HG03520 (cell line): Measurements from ENCODE around the gene CTIF.

Experiments
- ATAC-seq: cut with Tn5 transposase; IDR thresholded peaks from one replicate; pipeline ENCODE4 v1.9.1; 2021; ENCODE audit warnings: mild to moderate bottlenecking, moderate library complexity; ENCODE audit not compliant: unreplicated experiment

Gene CTIF

GRCh38 chr18:48599391-48599790 is 60.6 kb downstream of the CTIF start:
- ATAC-seq, result no peak

GRCh38 chr18:48600046-48600445 is 61.2 kb downstream of the CTIF start:
- ATAC-seq, result no peak

DNA sequence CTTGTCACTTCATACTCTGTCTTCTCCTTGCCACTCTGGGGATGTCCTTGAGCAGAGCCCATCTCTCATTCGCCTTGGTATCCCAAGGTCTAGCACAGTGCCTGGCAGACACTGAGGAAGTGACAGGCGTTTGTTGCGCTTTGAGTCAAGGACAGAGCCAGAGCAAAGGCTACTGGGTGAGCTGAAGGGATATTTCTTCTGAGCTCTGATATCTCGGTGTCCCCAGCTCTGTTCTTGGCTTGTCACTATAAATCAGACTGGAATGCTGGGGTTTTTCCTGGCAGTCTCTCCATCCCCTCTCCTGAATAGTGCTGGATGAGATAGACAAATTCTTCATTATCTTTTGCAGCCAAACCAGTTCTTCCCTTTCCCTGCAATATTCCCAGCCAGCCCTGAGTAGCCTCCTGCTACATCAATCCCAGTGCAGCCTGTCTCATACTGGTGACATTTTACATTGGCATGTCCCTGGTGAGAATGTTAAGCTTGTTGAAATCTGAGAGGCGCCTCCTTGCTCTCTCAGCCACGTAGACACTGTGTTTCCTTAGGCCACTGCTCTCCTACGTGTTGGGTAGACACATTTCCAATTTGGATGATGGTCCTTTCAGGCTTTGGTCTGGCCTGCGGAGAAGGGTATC is 61.7 kb downstream of the CTIF start:
- no peak for ATAC-seq

- no peak for ATAC-seq
Measured at GRCh38 chr18:48601343-48601742, 62.5 kb downstream of the CTIF start.

DNA sequence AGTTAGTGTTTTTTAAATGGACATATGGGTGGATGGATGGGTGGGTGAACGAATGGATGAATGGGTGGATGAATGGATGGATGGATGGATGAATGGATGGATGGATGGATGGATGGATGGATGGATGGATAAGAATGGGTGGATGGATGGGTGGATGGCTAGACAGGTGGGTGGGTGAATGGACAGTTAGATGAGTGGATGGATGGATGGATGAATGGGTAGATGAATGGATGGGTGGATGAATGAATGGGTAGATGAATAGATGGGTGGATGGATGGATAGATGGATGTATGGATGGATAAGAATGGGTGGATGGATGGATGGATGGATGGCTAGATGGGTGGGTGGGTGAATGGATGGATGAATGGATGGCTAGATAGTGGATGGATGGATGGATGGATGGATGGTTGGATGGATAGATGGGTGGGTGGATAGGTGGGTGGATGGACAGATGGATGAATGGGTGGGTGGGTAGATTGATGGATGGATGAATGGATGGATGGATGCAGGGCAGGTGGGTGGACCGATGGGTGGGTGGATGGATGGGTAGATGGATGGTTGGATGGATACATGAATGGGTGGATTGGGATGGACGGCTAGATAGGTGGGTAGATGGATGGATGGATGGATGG is 64.0 kb downstream of the CTIF start:
- no peak for ATAC-seq

DNA sequence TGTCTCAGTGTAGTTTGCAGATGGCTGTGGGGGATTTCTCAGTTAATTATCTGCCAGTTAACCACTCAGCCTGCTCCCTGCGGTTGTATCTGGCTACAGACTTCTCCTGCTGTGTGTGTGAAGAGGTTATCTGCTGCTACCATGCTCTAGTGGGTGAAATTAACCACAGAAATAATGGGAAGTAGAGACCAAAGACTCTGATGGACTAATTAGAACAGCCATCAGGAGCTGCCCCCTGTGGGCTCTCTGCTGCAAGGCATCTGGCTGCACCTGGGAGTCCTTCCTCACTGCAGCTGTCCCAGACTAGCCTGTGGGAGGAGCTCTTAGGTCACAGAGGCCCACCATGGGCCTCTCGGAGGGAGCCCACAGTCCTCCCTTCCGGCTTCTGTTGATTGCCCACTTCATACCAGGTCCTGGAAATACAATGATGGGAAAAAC is 66.6 kb downstream of the CTIF start:
- no peak for ATAC-seq

- ATAC-seq, result no peak
Measured at GRCh38 chr18:48607056-48607984, 68.5 kb downstream of the CTIF start.

- no peak for ATAC-seq
Measured at GRCh38 chr18:48608581-48608980, 69.8 kb downstream of the CTIF start.

DNA sequence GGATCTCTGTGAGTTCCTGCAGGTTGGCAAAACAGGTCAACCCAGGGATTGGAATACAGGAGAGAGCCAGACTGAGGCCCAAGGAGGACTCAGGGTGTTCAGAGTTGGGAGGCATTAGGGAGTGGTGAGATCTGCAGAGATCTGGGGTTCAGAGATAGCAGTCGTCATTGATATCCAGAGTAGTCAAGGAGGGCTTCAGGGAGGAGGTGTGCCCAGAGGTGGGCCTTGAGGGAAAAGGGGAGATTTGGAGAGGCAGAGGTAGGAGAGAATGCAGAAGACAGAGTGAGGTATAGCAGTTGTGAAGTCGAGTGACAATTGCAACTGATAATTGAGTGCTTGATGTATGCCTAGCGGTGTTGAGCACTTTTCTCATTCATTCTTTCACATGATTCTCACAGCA is 70.3 kb downstream of the CTIF start:
- no peak for ATAC-seq

DNA sequence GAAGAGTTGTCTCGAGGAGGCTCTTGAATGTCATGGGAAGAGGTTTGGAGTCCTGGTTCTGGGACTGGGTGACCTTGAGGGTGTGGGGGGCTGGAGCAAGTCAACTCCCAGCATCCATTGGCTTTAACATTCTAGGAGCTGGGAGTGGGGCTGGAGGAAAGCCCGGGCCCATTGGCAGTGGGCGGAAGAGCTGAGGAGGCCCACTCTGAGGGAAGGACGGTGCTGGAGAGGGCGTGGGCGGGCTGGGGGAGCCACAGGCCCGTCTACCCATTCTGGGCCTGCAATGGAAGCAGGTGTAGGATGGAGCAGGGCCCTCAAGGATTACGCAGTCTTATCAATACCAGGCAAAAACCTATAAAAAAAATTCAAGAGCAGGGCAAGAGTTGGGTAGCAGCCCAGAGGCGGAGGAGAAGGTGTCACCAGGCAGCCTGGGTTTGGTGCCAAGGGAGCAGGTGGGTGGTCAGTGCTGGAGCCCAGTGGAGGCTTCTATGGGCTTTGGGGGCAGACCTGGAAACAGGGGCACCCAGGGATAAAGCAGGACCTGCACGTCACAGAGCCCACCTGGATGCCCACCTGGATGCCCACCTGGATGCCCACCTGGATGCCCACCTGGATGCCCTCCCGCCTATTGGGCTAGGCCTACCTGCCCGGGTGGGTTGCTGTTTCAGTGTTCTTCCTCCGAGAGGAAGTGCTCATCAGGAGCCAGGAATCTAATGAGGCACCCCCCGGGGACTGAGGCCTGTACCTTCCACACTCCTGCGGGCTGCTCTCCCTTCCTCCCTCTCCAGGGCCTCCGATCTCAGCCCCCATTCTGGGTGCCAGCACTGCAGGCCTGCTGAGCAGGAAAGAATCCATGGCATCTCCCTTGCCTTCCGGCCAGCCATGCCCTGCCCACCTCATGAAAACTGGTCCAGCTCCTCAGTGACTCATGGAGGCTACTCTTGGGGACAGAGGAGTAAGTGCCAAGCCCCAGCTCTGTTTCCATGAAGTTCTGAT is 71.3 kb downstream of the CTIF start:
- no peak for ATAC-seq

GRCh38 chr18:48611203-48611602 is 72.4 kb downstream of the CTIF start:
- ATAC-seq, result no peak

DNA sequence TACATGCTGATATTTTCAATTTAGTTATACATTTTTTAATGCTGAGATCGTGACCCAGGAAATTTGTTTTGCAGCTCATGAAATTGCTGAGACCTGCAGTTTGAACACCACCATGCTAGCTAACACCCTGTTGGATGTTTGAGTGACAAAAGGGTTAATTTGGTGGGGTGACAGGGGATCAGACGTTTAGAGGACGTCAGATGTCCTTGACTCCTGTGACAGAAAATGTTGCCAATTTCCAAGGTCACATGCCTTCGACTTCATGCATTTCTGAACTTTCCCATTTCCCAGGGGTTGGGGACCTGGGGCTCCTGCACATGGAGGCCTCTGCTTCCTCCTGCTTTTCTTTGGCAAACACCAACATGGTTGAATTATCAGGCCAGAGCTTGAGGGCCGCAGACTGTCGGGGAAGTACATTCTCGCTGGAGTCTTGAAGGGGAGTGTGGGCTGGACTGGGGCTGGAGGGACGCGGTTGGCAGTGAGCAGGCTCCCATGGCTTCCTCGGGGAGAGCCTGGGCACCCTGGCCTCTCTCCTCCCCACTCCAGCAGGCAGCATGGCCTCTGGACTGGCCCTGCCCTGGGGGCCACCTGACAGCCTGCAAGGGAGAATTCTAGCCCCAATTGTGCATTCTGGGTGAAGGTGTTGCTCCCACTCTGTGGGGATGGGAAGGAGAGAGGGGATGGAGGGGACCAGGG is 73.1 kb downstream of the CTIF start:
- no peak for ATAC-seq

DNA sequence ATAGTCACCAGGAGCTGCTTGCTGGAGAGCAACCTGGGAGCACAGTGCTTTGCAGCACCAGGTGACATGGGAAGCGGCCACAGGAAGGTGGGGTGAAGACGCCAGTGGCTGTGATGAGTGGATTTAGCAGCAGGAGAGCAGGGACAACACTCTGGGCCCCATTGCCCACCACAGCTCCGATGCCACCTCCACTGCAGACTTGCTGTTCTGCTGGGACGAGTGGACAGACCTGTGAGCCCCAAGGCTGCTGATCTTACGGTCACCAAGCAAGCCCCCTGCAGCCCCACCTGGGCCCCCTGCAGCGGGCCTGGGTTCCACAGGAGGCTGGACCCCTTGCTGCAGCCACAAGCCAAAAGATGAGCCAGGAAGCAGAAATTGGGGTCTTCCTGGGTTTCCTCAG is 73.7 kb downstream of the CTIF start:
- ATAC-seq, result no peak

DNA sequence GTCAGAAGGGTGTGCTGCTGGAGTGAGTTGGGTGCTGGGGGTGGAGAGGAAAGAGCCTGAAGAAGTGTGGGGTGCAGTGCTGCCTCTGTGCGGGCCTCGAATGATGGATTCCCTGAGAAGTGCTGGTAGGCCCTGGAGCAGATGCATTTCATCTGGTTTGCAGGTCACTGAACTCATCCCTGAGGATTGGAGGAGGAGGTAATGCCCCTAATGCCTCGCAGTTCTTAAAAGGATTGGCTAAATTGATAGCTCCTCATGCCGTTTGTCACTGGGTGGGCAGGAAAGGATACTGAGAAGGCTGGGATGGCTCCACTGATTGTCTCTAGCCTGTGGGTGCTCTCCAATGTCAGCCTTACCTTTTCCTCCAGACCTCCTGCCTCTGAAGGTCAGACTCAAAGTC is 74.1 kb downstream of the CTIF start:
- no peak for ATAC-seq

DNA sequence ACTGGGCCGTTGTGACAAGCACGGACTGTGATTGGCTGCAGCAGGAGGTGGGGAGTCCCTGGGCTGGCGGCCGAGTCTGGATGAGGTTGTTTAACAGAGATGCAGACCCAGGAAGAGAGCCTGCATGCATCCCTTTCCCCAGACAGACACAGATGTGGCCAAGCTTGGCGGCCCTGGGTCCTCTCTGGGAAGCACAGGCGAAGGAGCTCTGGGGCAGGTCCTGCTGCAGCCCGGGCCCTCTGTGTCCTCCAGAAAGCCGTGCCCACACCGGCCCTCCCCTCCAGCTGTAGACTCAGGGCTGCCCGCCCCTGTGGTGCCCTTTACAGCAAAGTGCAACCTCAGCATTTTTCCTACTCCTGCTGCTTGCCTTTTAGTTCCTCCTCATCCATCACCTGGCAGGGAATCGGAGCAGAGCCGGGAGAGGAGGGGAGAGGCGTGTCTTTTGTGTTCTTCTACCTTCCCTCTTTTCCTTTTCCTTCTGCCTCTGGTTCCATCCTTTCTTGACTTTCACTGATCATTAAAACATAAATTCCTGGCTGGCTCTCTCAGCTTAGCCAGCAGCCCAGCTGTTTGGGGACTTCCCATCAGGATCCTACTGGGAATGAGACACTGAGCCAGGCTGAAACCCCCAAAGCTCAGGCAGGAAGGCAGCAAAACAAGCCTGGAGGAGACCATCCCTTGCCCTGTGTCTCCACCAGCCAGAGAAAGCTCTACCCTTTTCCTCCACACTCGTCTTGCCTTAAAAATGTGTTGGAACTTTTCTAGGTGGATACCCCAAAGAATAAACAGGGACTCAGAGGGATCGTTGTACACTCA is 75.0 kb downstream of the CTIF start:
- no peak for ATAC-seq

GRCh38 chr18:48615566-48616401 is 77.0 kb downstream of the CTIF start:
- no peak for ATAC-seq

DNA sequence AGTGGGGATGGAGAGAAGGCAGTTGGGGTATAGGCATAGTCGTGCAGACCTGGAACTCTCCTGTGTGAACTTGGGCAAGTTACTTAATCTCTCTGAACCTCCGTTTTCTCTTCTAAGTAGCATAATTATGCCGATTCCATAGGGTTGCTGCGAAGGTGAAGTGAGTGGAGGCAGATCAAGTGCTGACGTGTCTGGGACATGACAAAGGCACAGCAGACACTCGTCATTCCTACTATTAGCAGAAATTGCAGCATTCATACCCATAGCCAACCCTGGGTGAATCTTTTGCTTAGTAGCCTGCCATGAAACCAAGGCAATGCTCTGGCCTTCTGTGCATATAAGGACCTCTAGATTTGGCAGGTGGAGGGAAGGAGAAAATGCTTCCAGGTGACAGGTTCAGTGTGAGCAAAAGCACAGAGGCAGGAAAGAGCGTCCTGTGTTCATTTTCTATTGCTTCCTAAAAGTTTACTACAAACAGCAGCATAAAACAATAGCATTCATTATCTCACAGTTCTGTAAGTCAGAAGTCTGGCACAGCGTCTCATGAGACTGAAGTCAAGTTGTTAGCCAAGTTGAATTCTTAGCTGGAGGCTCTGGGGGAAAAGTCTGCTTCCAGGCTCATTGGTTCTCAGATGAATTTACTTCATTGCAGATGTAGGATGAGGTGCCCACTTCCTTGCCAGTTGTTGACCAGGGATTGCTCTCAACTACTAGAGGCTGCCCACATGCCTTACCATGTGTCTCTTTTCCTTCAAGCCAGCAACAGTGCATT is 77.8 kb downstream of the CTIF start:
- no peak for ATAC-seq
